Measurements from ENCODE around the gene NSUN2. TPM values are rescaled to one million over a fixed set of nuclear protein-coding genes. Genes with fewer than 3 reads are reported as not detected.

NSUN2 gene
- total RNA-seq, 1 experiment from 2014 or later: 54.8 TPM

- DNase-seq (ENCODE audit: low read depth): no peak
These were observed 28.5 kb downstream of the NSUN2 start for GRCh38 chr5:6604341-6604740.

- no peak for DNase-seq (ENCODE audit: low read depth)
These were observed 29.2 kb downstream of the NSUN2 start for GRCh38 chr5:6603643-6604042.

GRCh38 chr5:6602441-6602840, 30.4 kb downstream of the NSUN2 start:
- no peak for DNase-seq (ENCODE audit: low read depth)

- DNase-seq (ENCODE audit: low read depth): no peak
These were observed 31.0 kb downstream of the NSUN2 start for GRCh38 chr5:6601816-6602215.

- DNase-seq (ENCODE audit: low read depth): no peak
These were observed 31.6 kb downstream of the NSUN2 start for GRCh38 chr5:6601271-6601670.

- no peak for DNase-seq (ENCODE audit: low read depth)
These were observed 33.1 kb downstream of the NSUN2 start for GRCh38 chr5:6599739-6600138.

GRCh38 chr5:6598351-6598900, 34.4 kb downstream of the NSUN2 start:
- DNase-seq (ENCODE audit: low read depth): no peak

- no peak for DNase-seq (ENCODE audit: low read depth)
These were observed 35.3 kb downstream of the NSUN2 start for GRCh38 chr5:6597557-6597956.

GRCh38 chr5:6596388-6596787, 36.5 kb downstream of the NSUN2 start:
- no peak for DNase-seq (ENCODE audit: low read depth)

- no peak for DNase-seq (ENCODE audit: low read depth)
These were observed 37.4 kb downstream of the NSUN2 start for GRCh38 chr5:6595405-6595804.

GRCh38 chr5:6594066-6594465, 38.8 kb downstream of the NSUN2 start:
- no peak for DNase-seq (ENCODE audit: low read depth)

GRCh38 chr5:6593148-6594016, 39.5 kb downstream of the NSUN2 start:
- no peak for DNase-seq (ENCODE audit: low read depth)

GRCh38 chr5:6592601-6593000, 40.2 kb downstream of the NSUN2 start:
- peak; percentile 23 for DNase-seq (ENCODE audit: low read depth)

- no peak for DNase-seq (ENCODE audit: low read depth)
These were observed 41.1 kb downstream of the NSUN2 start for GRCh38 chr5:6591671-6592288.

GRCh38 chr5:6590581-6590980, 42.3 kb downstream of the NSUN2 start:
- no peak for DNase-seq (ENCODE audit: low read depth)

- no peak for DNase-seq (ENCODE audit: low read depth)
These were observed 45.7 kb downstream of the NSUN2 start for GRCh38 chr5:6587171-6587570.

GRCh38 chr5:6586647-6587042, 46.2 kb downstream of the NSUN2 start:
- DNase-seq (ENCODE audit: low read depth): no peak

GRCh38 chr5:6585939-6586646, 46.8 kb downstream of the NSUN2 start:
- DNase-seq (ENCODE audit: low read depth): no peak

- DNase-seq (ENCODE audit: low read depth): peak; percentile 13
These were observed 47.7 kb downstream of the NSUN2 start for GRCh38 chr5:6585168-6585567.

GRCh38 chr5:6584727-6585126, 48.1 kb downstream of the NSUN2 start:
- DNase-seq (ENCODE audit: low read depth): no peak

- no peak for DNase-seq (ENCODE audit: low read depth)
These were observed 48.7 kb downstream of the NSUN2 start for GRCh38 chr5:6584101-6584645.
